Loucy (cell line): ENCODE results near the gene MLH1.

Experiments used
- EZH2phosphoT487 ChIP-seq: fragments of 200-600 bp; IDR thresholded peaks from 2 replicates; pipeline ENCODE4 v1.6.1; 2018; ENCODE audit warnings: antibody characterized with exemption, mild to moderate bottlenecking, moderate library complexity, borderline replicate concordance
- TF ChIP-seq, protein P1 (sequence below): fragments of 200-600 bp; sonication (generic); conservative IDR thresholded peaks from 2 replicates; pipeline ENCODE4 v1.5.1; 2014; ENCODE audit warnings: mild to moderate bottlenecking, antibody characterized with exemption, low read length

DNA sequence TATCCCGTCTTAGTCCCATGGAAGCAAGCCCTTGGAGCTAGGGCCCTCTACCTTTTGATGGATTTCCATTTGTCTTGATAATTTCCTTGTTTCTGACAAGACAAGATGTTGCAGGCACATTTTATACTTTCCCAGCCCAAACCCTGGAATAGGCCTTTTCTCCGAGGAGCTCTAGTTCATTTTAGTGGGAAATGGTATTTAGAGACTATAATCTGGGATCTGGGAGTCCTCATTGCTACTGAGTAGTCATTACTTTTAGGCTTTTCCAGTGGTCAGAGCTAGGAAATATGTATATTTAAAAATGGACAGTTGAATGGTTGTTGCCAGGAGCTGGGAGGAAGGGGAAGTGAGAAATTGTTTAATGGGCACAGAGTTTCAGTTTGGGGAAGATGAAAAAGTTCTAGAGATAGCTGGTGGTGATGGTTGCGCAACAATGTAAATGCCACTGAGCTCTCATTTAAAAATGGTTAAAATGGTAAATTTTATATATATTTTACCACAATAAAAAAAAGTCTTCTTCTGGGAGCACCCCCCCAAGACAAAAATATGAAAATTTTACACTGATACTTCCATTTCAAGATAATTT lies 31.6 kb downstream of the MLH1 start:
- TF ChIP-seq, protein P1, sequence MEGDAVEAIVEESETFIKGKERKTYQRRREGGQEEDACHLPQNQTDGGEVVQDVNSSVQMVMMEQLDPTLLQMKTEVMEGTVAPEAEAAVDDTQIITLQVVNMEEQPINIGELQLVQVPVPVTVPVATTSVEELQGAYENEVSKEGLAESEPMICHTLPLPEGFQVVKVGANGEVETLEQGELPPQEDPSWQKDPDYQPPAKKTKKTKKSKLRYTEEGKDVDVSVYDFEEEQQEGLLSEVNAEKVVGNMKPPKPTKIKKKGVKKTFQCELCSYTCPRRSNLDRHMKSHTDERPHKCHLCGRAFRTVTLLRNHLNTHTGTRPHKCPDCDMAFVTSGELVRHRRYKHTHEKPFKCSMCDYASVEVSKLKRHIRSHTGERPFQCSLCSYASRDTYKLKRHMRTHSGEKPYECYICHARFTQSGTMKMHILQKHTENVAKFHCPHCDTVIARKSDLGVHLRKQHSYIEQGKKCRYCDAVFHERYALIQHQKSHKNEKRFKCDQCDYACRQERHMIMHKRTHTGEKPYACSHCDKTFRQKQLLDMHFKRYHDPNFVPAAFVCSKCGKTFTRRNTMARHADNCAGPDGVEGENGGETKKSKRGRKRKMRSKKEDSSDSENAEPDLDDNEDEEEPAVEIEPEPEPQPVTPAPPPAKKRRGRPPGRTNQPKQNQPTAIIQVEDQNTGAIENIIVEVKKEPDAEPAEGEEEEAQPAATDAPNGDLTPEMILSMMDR: no peak
- TF ChIP-seq EZH2phosphoT487: no peak
